IPS DF 4.7 (cell line): ENCODE results near the gene MUC2.

Source experiments
- DNase-seq: peaks from one replicate; pipeline ENCODE4 v3.0.0-alpha.2; 2013; ENCODE audit warnings: low spot score; ENCODE audit errors: extremely low read depth

Gene MUC2

DNA sequence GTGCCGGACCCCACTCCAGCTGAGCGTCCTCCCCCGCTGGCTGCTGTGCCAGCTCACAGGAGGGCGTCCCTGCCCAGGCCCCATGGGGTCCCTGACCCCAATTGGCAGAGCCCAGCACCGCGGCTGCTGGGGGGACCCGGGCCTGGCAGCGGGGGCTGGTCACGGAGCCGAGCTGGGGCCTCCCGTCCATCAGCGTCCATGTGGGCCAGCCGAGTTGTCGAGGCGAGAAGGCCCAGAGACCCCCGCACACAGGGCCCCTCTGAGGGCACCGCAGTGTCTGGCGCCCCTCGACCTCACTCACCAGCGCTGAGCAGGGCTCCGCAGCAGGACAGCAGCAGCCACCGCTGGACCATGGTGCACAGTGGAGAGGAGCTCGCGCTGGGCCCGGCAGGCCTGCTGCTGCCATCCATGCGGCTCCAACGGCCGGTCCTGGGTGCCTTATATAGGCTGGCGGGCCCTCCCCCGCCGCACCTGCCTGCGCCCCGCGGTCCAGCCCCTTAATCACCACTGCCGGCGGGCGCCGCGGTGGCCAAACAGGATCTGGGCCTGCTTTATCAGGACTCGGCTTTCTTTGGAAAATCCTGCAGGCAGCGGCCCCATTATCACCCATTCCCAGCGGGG lies 38.3 kb upstream of the MUC2 start, which contains the start of gene MUC6:
TSS of gene MUC6 (minus strand) at position 416 of the 621 bp plus-strand sequence. CDS start at position 353, 63 bp downstream.
- DNase-seq = no peak

DNA sequence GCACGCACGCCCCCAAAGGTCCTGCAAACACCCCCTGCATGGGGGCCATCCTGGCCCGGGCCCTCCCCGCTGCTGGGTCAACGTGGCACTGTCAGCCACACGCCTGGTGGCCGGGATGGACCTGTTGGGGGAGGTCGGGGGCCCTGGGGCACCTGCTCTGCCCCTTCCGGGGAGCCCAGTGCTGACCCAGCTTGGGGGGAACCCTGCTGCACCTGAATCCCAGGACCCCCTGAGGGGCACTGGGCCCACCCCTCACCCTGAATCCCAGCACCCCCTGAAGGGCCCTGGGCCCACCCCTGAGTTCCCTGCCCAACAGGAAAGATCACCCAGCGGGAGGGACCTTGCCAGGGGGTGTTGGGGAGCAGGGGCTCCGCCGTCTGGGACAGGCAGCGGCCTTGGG lies 37.7 kb upstream of the MUC2 start:
- DNase-seq = no peak

DNA sequence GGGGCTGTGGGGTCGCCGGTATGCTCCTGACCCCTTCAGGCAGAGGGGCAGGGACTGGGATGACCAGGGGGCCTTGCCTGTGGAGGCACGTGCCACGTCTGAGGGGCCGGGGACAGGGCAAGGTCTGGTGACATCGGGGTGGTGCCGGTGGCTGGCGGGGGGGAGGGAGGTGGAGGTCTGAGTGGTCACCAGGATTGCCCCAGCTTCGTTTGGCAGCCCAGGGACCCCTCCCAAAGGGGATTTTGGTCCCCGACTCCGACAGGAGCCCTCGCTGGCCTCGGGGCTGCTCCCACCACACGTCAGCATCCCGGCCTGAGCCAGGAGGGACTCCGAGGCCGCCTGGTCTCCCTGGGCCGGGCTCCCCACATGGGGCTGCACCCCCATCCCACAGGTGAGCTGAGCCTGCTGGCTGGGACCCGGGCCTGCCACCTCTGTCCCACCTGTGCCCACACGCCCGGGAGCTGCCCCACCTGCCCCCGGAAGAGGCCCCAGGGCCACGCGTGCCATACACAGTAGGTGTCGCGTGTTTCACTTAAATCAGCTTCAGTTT lies 37.1 kb upstream of the MUC2 start:
- no peak for DNase-seq

DNA sequence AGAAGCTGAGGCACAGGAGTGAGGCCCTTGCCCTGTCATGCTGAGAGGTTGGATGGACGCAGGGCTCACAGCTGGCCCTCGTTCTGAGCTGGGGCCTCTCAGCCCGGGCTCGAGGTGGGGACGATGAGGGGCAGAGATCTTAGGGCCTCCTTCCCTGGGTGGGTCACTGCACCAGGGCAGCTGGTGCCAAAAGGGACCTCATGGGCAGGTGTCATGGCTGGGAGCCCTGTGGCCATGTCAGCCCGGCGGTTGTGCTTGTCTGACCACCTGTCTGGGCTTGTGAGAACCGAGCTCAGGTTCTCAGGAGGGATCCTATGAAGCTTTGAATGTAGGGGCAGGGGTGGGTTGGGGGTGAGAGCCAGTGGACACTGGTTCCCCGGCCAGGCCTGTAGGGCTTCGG lies 36.3 kb upstream of the MUC2 start:
- DNase-seq = no peak

DNA sequence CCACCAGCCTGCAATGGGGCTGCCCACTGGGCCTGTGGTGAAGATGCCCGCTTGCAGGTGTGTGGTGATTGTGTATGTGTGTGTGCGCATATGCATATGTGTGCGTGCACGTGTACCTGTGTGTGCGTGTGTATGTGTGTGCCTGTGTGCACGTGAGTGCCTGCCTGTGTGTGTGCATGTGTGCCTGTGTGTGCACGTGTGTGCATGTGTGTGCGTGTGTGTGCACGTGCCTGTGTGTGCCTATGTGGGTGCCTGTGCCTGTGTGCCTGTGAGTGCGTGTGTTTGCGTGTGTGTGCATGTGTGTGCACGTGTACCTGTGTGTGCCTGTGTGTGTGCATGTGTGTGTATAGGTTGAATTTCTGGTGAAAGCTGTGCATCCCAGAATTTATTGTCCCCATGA lies 35.8 kb upstream of the MUC2 start:
- DNase-seq = no peak

DNA sequence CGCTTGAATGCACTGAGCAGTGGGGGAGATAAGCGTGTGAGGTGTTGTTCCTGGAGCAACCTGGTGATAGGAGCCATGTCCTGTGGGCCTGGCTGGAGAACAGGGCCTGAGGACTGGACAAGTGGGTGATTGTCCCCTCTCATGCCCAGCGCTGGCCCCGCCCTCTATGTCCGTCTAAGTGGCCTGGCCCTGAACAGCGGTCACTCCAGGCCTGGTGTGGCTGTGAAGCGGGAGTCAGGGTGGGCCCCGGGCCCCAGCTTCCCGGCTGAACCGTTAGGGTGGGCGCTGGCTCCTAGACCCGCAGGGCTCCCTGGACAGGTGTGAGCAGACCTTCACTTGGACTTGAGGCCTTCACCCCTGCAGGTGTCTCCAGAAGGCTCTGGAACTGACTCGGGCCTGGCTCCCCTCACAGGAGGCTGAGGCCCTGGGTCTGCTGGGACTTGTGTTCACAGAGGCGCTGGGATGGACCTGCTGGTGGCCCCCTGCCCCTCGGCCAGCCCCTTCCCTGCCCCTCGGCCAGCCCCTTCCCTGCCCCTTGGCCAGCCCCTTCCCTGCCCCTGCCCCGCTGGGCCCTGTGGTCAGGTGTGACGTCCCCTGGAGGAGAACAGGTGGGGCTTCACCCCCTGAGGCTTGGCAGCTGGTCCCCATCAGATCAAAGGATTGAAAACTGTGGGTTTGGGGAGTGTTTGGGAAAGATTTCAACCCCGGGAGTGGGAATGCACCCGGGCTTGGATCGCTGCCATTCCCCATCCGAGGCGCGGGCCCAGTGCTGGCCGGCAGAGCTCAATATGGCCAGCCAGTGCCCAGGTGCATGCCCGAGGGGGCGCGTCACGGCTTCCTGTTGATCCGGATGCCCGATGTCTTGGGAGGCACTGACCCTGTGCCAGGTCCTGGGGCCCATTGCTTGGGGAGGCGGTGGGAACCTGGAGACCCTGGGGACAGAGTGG lies 34.9 kb upstream of the MUC2 start:
- DNase-seq = no peak

DNA sequence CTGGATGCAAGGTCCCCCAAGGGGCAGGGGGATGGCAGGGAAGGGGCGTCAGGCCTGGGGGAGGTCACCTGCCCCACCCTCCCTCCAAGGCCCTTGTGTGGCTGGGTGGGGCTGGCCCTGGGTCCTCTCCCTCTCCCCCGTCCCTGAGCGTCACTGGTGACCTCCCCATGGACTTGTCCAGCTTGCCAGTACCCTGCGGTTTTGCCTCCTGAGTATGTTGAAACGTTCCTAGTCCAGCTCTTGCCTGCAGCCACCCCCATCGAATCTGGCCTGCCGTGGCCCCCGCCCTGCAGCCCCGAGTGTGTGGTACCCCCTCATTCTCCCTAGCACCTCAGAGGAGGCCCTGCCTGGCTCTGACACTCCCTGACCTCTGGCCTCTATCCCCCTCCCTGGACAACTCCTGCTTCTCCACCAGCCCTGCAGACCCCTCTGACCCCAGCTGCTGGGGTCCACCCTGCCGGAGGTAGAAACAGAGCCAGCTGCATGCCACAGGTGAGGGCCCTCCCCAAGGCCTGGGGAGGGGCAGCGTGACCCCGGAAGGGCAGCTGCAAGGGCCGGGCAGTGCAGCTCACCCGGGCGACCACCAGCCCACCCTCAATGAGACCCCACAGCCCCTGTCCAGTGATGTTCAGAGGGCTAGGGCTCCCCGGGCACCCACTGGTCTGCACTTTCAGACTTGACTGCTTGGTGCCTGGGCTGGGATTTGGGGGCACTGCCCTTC lies 34.1 kb upstream of the MUC2 start:
- no peak for DNase-seq

DNA sequence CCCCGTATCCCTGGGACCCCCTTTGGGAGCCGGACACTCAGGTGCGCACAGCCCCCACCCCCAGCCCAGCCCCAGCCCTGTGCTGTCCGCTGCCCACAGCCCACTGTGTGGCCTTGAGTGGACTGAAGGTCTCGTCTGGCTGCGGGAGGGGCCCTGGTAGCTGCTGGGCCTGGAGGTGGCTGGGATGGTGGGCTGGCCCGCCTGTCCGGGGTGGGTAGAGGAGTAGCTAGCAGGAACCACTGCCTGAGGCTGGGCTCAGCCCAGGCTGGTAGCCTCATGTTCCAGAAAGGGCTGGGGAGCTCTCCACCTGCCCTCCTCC lies 33.6 kb upstream of the MUC2 start:
- no peak for DNase-seq

DNA sequence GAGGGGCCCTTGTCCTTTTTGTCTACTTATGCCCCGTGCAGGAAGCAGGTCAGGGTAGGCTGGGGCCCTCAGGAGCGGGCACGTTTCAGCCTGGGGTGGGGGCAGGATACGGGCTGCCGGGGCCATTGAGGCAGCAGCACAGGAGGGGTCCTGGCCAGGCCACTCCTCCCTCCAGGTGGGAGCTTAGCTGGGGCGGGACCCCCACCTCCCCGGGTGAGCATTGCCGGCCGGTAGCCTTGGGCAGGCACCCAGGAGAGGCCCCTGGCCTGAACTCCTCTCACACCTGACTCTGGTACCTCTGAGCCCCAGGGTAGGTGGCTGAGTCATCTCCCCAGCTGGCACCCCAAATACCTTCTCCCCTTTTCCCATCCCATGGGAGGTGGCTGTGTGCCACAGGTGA lies 33.2 kb upstream of the MUC2 start:
- DNase-seq = no peak

DNA sequence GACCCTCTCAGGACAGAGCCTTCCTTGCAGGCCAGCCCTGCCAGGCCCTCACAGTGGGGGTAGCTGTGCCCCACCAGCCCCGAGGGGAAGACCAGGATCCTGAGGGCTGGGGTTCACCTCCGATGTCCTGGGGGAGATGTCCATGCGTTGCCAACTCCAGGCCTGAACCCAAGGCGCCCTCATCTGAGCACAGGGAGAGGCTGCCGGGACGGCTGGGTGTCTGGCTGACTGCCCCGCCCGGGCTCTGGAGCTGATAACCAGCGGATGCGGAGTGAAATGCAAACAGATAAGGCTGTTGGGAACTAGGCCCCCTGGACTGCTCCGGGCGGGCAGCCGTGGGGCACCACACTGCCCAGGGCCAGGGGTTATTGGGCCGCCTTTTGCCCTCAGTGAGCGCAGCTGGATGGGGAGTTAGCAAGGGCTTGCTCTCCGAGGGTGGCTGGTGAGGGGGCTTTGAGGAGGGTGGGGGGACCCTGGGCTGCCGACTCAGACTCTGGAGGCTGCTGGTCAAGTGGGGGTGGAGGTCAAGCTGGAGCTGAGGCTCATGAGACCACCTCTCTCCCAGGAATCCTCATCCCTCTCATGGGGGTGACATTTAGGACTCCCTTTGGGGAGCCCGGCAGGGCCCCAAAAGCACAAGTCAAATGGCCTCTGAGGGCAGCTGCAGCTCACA lies 32.6 kb upstream of the MUC2 start:
- DNase-seq = no peak

DNA sequence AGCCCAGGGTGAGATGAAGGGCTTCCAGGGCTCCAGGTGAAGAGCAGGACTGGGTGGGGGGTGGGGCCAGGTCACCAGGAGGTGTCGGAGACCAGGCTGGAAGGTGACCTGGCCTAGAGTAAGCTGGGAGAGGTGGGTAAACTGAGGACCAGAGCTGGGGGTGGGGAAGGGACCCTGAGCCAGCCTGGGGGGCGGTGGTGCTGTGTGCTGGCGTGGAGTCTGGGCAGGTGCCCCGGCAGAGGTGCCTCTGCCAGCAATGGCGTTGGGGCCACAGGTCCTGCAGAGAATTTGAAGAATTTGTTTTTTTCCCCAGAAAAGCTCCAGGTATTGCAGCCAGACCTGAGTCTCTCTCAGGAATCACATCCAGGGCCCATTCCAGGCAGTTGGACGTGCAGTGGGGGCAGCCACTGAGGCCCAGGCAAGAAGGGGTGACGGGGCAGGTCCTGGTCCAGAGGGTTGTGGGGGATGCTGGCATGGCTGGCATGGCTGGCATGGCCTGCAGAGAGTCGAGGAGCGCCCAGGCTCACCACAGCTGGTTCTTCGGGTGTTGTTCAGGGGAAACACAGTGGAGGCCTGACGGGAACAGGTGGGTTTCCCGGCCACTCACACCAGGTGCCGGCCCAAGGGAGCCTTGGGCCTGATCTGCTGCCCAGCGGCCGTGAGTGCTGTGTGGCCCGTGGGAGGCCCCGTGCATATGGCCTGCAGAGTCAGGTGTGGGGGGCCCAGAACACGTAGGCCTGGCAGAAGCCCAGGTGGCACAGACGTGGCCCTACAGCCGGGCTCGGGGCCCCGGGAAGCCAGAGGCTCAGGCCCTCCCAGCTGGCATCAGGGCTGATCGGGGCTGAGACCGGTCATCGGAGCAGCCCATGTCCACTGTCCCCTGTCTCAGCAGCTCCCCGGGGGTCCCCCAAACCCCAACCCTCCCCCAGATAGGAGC lies 31.8 kb upstream of the MUC2 start:
- no peak for DNase-seq

DNA sequence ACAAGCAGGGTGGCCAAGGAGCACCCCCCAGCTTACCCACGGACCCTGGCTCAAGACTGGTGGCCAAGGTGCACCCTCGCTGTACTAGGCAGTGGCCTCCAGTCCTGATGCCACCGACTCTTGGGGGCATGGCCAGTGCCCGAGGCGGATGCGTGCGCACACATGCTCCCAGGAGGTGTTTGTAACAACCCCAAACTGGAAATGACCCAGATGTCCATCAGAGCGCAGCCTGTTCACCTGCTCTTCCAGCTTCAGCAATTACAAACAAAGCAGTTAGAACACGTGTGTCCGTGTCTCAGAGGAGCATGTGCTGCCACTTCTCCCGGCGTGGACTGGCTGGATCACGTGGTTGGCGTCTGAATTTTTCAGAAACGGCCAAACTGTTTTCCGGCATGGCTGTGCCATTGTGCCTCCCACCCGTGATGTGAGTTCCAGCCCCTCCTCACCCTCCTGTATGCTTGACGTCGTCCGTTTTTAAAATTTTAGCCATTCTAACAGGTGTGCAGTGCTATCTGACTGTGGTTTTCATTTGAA lies 31.0 kb upstream of the MUC2 start:
- no peak for DNase-seq

DNA sequence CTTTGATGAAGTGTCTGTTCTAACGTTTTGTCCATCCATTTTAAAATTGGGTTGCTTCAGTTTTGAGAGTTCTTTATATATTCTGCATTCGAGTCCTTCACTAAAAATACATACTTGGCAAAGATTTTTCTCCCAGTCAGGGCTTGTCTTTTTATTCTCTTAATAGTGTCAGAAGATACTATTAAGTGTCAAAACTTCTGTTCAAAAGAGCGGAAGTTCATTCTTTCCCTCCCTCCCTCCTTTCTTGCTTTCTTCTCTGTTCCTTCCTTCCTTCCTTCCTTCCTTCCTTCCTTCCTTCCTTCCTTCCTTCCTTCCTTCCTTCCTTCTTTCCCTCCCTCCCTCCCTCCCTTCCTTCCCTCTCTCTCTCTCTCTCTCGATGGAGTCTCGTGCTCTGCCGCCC lies 30.5 kb upstream of the MUC2 start:
- no peak for DNase-seq

DNA sequence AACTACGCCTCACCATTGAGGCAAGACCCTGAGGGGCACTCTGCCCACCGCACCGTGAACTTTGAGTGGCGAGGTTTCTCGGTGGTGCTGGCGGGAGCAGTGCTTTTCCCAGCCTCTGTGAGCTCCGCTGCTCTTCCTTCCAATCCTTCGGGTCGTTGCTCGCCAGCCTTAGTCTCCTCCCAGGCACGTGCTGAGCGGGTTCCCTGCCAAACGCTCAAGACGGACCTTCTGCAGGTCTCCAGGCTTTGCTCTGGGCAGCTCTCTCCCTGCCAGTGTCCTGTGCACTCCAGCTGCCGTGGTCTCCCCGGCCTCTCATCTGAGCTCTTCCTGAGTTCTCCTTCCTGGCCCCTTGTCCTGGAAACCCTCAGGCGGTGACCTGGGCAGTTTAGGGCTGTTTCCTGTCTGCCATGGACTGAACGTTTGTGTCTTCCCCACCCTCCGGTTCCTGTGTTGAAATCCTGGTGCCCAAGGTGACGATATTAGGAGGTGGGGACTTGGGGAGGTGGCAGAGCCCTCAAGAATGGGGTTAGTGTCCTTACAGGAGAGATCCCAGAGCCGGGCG lies 27.0 kb upstream of the MUC2 start:
- DNase-seq = no peak

DNA sequence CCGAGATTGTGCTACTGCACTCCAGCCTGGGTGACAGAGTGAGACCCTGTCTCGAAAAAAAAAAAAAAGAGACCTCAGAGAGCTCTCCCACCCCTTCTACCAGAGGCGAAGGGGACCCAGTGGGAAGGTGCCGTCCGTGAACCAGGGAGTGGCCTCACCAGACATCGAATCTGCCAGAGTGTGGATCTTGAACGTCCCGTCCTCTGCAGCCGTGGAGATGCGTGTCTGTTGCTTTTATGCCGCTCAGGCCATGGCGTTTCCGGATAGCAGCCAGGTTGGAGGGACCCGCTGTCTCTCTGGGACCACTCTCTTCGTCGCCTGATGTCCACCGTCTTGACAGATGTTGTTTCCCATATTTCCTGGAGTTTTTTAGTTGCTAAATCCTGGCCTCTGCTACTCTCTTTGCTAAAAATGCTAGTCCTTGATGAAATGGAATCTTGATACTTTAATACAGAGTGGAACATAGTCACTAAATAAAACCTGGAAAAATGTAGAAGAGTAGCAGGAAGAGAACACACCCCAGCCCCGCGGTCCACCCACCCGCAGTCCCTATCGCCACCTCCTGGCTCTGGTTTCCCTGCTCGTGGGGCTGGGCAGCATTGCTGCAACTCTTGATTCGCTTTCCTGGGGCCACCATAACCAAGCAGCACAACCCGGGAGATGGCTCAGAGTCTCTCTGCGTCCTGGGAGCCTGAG lies 26.2 kb upstream of the MUC2 start:
- no peak for DNase-seq

DNA sequence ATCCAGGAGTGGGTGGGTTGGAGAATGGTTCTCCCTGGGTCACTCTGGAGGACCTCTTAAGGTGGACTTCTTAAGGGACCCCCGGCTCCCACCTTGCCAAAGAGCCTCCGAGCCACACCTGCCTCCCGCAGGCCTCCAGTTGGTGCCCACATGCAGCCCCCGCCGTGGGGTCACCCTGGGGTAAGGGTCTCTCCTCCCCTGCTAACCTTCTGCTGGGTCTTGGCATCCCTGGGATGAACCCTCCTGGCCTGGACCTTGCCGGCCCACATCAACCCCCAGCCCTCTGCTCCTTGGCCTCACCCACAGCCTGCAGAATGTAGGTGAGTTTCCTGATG lies 25.6 kb upstream of the MUC2 start:
- DNase-seq = no peak

DNA sequence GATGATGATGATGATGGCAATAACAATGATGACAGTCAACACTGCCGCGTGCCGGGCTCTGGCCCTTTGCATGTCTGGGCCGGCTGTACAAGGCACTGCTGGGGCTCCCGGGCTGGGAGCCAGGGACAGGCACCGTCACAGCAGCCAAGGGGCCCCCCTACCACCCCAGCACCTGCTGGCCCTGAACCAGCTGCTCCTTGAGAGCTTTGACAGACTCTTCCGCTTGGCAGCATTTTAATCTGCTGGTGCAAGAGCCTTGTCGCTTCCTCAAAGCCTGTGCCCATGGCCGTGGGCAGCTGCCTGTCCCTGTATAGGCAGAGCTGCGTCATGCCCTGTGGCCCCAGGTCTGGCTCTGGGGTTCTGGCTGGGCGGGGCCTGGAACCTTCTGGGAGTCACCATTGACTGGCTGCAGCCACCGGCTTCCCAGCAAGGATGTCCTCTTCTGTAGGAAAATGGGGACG lies 25.2 kb upstream of the MUC2 start:
- DNase-seq = no peak

DNA sequence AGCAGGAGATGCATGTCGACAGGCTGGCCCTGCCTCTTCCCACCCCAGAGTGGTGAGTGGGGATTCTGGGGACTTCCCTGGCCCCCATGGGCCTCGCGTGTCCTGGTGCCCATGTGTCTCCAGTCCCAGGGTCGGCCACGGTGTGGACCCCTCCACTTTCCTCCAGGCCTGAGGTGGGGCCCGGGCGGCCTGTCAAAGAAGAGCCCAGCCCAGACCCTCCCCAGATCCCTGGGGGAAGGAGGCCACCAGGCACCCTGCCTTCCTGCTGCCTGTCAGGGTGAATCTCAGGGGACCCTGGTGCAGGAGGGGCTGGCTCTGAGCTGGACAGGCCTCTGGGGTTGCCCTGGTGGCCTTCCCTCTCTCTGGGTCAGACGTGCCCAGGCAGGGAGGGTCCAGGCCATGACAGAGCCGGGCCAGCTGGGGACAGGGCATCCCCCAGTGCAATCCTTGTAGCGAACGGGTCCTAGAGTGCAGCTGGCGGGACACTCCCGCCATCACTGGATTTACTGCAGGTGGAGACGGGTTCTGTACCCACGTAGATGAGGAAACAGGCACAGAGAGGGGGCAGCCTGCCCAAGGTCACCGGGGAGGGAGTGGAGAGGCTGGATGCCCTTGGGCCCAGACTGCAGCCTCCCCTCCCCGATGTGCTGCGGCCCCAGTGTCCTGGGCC lies 24.6 kb upstream of the MUC2 start:
- no peak for DNase-seq
